Activated naive CD4-positive, alpha-beta T cell treated with anti-CD3 and anti-CD28 coated beads, Interleukin-2, amount 50 U/mL, for 24 hours (primary cell): ENCODE measurements around the gene SESN1.
"Not testable (repeated sequence)": the region's sequence is repeated elsewhere in the genome, so short reads cannot be mapped to it uniquely, and the experiment has no call there.

ENCODE experiments used
- H3K27ac Mint-ChIP-seq: one replicate; pipeline ENCODE4 v1.8.0; 2021; ENCODE audit warnings: mild to moderate bottlenecking, mixed read lengths
- H3K27me3 Mint-ChIP-seq: one replicate; pipeline ENCODE4 v1.8.0; 2021; ENCODE audit warnings: mixed read lengths
- H3K36me3 Mint-ChIP-seq: one replicate; pipeline ENCODE4 v1.8.0; 2021; ENCODE audit warnings: mixed read lengths
- H3K4me1 Mint-ChIP-seq: one replicate; pipeline ENCODE4 v1.8.0; 2021; ENCODE audit warnings: mixed read lengths
- H3K4me3 Mint-ChIP-seq: one replicate; pipeline ENCODE4 v1.8.0; 2021; ENCODE audit warnings: mild to moderate bottlenecking, mixed read lengths
- H3K9me3 Mint-ChIP-seq: one replicate; pipeline ENCODE4 v1.8.0; 2021; ENCODE audit warnings: mixed read lengths

SESN1 gene

DNA sequence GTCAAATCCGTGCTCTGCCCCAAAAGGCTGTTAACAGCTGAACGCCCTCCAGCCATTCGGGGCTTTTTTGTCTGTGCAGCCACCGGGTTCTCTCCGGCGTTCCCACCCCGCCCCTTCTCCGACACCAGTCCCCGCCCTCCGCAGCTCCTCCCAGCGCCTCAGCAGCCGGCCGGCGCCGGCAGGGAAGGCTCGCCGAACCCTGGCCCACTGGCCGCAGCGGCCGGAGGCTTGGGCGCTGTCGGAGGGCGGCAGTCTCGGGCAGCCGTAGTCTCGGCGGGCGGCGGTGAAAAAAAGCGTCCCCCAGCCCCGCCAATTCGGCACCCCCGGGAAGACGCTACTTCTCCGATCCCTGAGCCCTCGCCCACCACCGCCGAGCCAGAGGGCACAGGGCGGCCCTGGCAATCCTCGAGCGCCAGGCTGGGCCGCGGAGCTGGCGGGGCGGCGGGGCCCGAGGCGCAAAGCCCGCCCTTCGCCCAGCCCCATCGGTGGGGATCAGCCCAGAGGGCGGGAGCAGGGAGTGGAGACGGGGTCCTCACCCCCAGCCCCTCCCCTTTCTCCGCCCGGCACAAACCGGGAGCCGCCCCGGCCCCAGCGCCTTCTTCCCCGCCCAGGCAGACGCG, at the start of gene SESN1:
Gene SESN1, minus strand, starts transcription at position 431 of the 620 bp plus-strand sequence. CDS start 773 bp downstream, outside the sequence.
- peak within 1 kb of the TSS; percentile 94 for H3K4me3 Mint-ChIP-seq
- H3K9me3 Mint-ChIP-seq = no peaks in the 10 kb centered on the region
- peaks cover 53% of the 10 kb centered on the region for H3K4me1 Mint-ChIP-seq
- H3K27me3 Mint-ChIP-seq = no peaks in the 10 kb centered on the region
- H3K36me3 Mint-ChIP-seq = peaks cover 4% of the 10 kb centered on the region
- H3K27ac Mint-ChIP-seq = peak within 1 kb of the TSS; percentile 97

DNA sequence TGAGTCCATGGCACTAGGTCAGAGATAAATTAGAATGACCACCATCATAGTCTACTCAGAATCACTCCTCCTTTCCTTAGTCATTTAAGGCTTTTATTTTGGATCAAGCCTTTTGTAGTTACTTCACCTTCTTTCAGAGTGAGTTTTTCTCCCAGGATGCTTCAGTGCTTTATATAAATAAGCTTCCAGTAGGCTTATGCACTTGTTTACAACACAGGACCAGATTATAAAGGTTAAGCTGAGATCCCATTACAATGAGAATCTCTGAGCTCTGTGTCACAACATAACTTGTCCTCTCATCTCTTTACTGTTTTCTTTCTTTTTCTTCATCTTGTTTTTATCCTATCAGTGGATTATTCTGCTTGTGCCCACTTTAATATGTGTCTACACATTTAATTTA, 48.5 kb upstream of the SESN1 start:
- H3K27ac Mint-ChIP-seq = no peak overlapping the region
- no peaks in the 10 kb centered on the region for H3K9me3 Mint-ChIP-seq
- no peak overlapping the region for H3K4me3 Mint-ChIP-seq
- peaks cover 4% of the 10 kb centered on the region for H3K36me3 Mint-ChIP-seq
- H3K27me3 Mint-ChIP-seq = no peaks in the 10 kb centered on the region
- H3K4me1 Mint-ChIP-seq = no peaks in the 10 kb centered on the region

DNA sequence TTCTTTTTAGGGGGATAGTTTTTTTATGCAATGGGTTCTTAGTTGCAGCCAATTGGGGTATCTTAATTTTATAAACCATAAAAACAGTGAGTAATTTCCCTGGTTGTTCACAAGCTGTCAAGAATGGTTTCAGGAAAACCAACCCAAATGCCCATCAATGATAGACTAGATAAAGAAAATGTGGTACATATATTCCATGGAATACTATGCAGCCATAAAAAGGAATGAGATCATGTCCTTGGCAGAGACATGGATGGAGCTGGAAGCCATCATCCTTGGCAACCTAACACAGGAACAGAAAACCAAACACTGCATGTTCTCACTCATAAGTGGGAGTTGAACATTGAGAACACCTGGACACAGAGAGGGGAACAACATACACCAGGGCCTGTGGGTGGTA, 47.4 kb upstream of the SESN1 start:
- not testable (repeated sequence) for H3K4me1 Mint-ChIP-seq, H3K36me3 Mint-ChIP-seq, H3K27ac Mint-ChIP-seq, H3K9me3 Mint-ChIP-seq, H3K4me3 Mint-ChIP-seq, H3K27me3 Mint-ChIP-seq

DNA sequence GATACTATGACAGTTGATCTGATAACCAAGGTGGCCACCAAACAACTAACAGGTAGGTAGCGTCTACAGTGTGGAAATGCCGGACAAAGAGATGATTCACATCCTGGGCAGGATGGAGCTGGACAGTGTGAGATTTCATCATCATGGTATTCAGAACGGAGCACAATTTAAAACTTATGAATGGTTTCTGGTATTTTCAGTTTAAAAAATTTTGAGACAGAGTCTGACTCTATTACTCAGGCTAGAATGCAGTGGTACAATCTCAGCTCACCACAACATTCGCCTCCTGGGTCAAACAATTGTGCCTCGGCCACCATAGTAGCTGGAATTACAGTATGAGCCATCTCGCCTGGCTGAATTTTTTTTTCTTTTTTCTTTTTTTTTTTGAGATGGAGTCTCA, 44.5 kb upstream of the SESN1 start:
- no peak overlapping the region for H3K4me3 Mint-ChIP-seq
- H3K4me1 Mint-ChIP-seq = no peaks in the 10 kb centered on the region
- peaks cover 5% of the 10 kb centered on the region for H3K36me3 Mint-ChIP-seq

DNA sequence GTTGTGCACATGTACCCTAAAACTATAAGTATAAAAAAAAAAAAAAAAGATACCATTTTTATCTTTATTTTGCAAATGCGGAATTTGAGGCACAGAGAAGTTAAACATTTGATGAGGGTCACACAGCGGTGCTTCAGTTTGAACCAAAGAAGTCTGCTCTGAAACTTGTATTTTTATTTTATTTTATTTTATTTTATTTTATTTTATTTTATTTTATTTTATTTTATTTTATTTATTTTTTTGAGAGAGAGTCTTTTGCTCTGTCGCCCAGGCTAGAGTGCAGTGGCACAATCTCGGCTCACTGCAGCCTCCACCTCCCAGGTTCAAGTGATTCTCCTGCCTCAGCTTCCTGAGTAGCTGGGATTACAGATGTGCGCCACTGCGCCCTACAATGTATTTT, 41.9 kb upstream of the SESN1 start:
- not testable (repeated sequence) for H3K27me3 Mint-ChIP-seq, H3K4me3 Mint-ChIP-seq, H3K9me3 Mint-ChIP-seq, H3K4me1 Mint-ChIP-seq, H3K27ac Mint-ChIP-seq
- H3K36me3 Mint-ChIP-seq = peaks cover 10% of the 10 kb centered on the region

More for the DNA sequence above, 44.5 kb upstream of the SESN1 start:
- H3K9me3 Mint-ChIP-seq = no peaks in the 10 kb centered on the region
- no peaks in the 10 kb centered on the region for H3K27me3 Mint-ChIP-seq
- H3K27ac Mint-ChIP-seq = no peak overlapping the region

DNA sequence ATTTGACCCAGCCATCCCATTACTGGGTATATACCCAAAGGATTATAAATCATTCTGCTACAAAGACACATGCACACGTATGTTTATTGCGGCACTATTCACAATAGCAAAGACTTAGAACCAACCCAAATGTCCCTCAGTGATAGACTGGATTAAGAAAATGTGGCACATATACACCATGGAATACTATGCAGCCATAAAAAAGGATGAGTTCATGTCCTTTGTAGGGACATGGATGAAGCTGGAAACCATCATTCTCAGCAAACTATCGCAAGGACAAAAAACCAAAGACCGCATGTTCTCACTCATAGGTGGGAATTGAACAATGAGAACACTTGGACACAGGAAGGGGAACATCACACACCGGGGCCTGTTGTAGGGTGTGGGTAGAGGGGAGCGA, 41.4 kb upstream of the SESN1 start:
- not testable (repeated sequence) for H3K27me3 Mint-ChIP-seq, H3K9me3 Mint-ChIP-seq, H3K27ac Mint-ChIP-seq, H3K4me3 Mint-ChIP-seq, H3K4me1 Mint-ChIP-seq
- peaks cover 10% of the 10 kb centered on the region for H3K36me3 Mint-ChIP-seq

DNA sequence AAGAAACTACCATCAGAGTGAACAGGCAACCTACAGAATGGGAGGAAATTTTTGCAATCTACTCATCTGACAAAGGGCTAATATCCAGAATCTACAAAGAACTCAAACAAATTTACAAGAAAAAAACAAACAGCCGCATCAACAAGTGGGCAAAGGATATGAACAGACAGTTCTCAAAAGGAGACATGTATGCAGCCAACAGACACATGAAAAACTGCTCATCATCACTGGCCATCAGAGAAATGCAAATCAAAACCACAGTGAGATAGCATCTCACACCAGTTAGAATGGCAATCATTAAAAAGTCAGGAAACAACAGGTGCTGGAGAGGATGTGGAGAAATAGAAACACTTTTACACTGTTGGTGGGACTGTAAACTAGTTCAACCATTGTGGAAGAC, 41.0 kb upstream of the SESN1 start:
- H3K4me1 Mint-ChIP-seq, H3K4me3 Mint-ChIP-seq, H3K27ac Mint-ChIP-seq, H3K27me3 Mint-ChIP-seq, H3K9me3 Mint-ChIP-seq: not testable (repeated sequence)
- peaks cover 11% of the 10 kb centered on the region for H3K36me3 Mint-ChIP-seq

DNA sequence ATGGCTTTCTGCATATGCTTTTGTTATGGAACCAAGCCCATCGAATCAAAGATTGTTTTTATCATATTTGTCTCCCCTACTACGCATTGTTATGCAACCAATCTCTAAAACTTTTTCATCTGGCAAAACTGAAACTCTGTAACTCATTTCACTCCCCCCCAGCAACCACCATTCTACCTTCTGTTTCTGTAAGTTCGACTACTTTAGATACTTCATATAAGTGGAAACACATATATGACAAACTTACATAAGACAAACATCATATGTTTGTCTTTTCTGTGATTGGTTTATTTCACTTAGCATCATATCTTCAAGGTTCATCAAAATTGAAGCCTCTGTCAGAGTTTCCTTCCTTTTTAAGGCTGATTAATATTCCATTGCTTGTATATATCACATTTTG, 35.4 kb upstream of the SESN1 start:
- no peaks in the 10 kb centered on the region for H3K27me3 Mint-ChIP-seq
- no peak overlapping the region for H3K27ac Mint-ChIP-seq
- H3K4me1 Mint-ChIP-seq = no peaks in the 10 kb centered on the region
- peaks cover 19% of the 10 kb centered on the region for H3K36me3 Mint-ChIP-seq
- H3K9me3 Mint-ChIP-seq = no peaks in the 10 kb centered on the region
- H3K4me3 Mint-ChIP-seq = no peak overlapping the region

DNA sequence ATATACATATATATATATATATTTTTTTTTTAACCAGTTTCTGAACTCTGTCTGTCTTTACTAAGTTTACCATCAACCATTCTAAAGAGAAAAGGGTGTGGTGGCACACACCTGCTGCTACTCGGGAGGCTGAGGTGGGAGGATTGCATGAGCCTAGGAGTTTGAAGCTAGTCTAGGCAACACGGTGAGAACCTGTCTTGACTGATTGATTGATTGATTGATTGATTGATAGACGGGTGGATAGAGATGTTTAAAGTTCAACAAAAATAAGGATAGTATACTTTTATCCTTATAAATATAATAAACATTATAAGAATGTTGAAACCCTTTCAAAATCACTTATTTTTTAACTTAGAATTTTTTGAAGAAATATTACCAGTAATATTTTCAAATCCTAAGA, 30.9 kb upstream of the SESN1 start:
- H3K4me1 Mint-ChIP-seq = peaks cover 6% of the 10 kb centered on the region
- H3K36me3 Mint-ChIP-seq = peaks cover 10% of the 10 kb centered on the region
- no peak overlapping the region for H3K4me3 Mint-ChIP-seq
- H3K9me3 Mint-ChIP-seq = no peaks in the 10 kb centered on the region
- H3K27me3 Mint-ChIP-seq = no peaks in the 10 kb centered on the region
- no peak overlapping the region for H3K27ac Mint-ChIP-seq

DNA sequence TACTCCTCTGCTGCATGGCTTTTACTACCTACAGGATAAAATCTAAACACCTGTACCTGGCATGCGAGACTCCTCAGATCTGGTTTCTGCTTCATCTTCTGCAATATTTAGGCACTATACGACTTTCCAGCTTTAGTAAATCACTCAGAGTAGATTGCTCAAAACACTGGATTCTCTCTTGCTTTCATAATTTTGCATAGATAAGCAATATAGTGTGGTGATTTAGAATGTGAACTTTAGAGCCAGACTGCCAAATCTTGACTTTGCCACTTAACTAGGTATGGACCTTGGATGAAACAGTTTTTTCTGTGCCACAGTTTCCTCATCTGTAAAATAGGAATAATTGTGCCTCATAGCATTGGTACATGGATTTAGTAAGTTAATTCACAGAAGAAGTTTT, 29.6 kb upstream of the SESN1 start:
- Mint-ChIP-seq H3K4me3 (no peak overlapping the region), H3K36me3 (peaks cover 8% of the 10 kb centered on the region), H3K27me3 (no peaks in the 10 kb centered on the region), H3K9me3 (no peaks in the 10 kb centered on the region), H3K4me1 (peaks cover 17% of the 10 kb centered on the region), H3K27ac (no peak overlapping the region)

DNA sequence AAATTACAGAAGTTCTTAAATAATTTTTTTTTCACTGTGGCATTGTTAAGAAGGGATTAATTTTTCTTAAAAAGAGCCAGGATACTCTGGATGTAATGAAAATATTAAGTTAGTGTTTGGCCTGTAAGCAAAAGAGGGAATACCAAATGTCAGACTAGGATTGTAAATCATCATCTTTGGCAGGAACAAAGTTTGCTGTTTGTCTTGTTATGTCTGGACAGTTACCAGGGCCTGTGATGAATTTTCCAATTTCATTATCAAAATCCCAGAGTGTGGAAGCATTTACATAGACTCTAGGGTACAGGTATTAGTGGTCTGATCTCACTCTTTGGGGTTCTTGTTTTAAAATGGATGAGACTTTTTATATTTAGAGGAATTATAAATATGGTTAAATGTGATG, 26.8 kb upstream of the SESN1 start:
- Mint-ChIP-seq H3K36me3 (no peaks in the 10 kb centered on the region), H3K4me3 (no peak overlapping the region), H3K4me1 (peaks cover 18% of the 10 kb centered on the region), H3K27ac (no peak overlapping the region), H3K9me3 (no peaks in the 10 kb centered on the region), H3K27me3 (no peaks in the 10 kb centered on the region)

DNA sequence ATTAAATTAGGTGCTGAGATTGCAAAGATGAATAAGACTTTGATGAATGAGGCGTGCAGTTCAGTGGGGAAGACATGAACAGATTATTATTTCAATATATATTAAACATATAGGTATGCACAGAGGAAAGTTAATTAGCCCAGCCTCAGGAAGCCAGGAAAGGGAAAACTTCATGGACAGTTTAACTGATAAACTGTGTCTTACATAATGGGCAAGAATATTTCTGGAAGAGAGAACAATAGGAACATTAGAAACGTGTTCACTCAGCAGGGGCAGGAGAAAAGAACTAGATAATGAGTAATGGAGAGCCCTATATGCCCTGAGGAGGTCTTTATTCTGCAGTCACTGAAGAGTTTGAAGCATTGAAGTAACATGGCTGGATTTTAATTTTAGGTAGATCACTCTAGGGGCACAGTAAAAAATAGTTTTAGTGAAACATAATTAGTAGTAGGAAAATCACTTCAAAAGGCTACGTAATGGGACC, 24.3 kb upstream of the SESN1 start:
- Mint-ChIP-seq H3K27me3 (no peaks in the 10 kb centered on the region), H3K4me1 (peaks cover 18% of the 10 kb centered on the region), H3K4me3 (no peak overlapping the region), H3K9me3 (no peaks in the 10 kb centered on the region), H3K36me3 (no peaks in the 10 kb centered on the region), H3K27ac (no peak overlapping the region)

DNA sequence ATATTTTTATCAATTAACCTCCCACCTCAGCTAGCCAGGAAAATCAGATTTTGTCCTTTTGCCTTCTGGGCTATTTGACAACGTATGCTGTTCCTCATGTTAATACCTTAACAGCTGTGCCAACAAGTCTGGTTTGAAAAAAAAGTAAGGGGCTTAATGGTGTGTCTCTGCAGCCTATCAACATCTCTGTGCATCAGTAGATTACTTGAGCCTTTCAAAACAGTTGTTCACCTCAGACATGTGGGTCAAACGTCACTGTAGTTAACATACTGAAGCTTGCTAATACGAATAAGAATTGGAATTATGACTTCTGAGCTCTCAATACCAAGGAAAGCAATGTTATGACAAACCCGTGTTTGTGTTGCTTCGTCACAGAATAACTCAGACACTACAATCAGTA, 23.7 kb upstream of the SESN1 start:
- Mint-ChIP-seq H3K36me3 (no peaks in the 10 kb centered on the region), H3K27ac (no peak overlapping the region), H3K4me1 (peaks cover 18% of the 10 kb centered on the region), H3K9me3 (no peaks in the 10 kb centered on the region), H3K4me3 (no peak overlapping the region), H3K27me3 (no peaks in the 10 kb centered on the region)

DNA sequence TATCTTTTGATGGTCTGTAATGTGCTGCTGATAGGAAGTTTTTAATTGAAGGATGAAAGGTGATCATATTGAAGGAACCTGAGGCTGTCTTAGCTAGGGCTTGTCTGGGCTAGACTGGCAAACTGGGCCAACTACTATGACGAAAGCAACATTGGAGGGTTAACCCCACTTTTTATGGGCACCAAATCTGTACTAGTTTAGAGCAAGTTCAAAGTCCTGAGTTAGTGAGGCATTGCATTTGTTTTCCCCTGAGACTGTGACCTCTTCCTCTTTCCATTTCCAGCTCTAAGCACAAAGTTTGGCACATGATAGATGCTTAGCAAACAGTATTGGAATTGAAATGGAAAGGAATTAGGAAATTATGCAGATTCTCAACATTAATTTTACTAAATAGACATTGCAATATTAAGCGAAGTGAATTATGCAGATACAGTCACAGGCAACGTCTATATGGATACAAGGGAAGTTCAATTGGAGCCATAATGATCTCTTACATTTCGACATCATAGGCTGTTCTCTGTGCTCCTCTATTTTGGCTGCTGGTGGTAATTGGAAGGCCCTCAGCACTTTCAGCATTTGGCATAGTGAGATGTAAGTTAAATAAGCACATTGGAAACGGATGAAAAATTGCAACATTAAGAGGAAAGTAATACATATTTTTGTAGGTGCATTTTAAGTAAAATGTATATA, 22.8 kb upstream of the SESN1 start:
- H3K36me3 Mint-ChIP-seq = no peaks in the 10 kb centered on the region
- no peak overlapping the region for H3K4me3 Mint-ChIP-seq
- peaks cover 18% of the 10 kb centered on the region for H3K4me1 Mint-ChIP-seq
- H3K27me3 Mint-ChIP-seq = no peaks in the 10 kb centered on the region
- no peaks in the 10 kb centered on the region for H3K9me3 Mint-ChIP-seq
- H3K27ac Mint-ChIP-seq = no peak overlapping the region

DNA sequence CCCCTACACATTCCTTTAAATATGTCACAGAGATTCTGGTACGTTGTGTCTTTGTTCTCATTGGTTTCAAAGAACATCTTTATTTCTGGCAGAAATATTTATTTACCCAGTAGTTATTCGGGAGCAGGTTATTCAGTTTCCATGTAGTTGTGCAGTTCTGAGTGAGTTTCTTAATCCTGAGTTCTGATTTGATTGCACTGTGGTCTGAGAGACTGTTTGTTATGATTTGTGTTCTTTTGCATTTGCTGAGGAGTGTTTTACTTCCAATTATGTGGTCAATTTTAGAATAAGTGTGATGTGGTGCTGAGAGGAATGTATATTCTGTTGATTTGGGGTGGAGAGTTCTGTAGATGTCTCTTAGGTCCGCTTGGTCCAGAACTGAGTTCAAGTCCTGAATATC, 18.0 kb upstream of the SESN1 start:
- peaks cover 16% of the 10 kb centered on the region for H3K36me3 Mint-ChIP-seq
- H3K4me1 Mint-ChIP-seq, H3K27me3 Mint-ChIP-seq, H3K9me3 Mint-ChIP-seq, H3K4me3 Mint-ChIP-seq, H3K27ac Mint-ChIP-seq: not testable (repeated sequence)

DNA sequence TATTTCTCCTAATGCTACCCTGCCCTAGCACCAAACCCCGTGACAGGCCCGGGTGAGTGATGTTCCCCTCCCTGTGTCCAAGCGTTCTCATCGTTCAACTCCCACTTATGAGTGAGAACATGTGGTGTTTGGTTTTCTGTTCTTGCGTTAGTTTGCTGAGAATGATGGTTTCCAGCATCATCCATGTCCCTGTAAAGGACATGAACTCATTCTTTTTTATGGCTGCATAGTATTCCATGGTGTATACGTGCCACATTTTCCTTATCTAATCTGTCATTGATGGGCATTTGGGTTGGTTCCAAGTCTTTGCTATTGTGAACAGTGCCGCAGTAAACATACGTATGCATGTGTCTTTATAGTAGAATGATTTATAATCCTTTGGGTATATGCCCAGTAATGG, 15.0 kb upstream of the SESN1 start:
- not testable (repeated sequence) for H3K4me3 Mint-ChIP-seq, H3K27ac Mint-ChIP-seq, H3K4me1 Mint-ChIP-seq, H3K27me3 Mint-ChIP-seq, H3K9me3 Mint-ChIP-seq
- H3K36me3 Mint-ChIP-seq = peaks cover 16% of the 10 kb centered on the region

DNA sequence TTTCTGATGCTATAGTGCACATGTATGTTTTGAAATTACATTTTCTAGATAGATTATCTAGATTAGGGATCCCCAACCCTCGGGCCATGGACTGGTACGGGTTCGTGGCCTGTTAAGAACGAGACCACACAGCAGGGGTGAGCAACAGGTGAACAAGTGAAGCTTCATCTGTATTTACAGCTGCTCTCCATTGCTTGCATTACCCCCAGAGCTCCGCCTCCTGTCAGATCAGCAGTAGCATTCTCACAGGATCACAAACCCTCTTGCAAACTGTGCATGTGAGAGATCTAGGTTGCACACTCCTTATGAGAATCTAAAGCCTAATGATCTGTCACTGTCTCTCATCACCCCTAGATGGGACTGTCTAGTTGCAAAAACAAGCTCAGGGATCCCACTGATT, 11.0 kb upstream of the SESN1 start:
- Mint-ChIP-seq H3K27ac (no peak overlapping the region), H3K36me3 (peaks cover 10% of the 10 kb centered on the region), H3K4me3 (no peak overlapping the region), H3K9me3 (no peaks in the 10 kb centered on the region), H3K4me1 (no peaks in the 10 kb centered on the region), H3K27me3 (no peaks in the 10 kb centered on the region)
